Vagina (tissue), 2 donors: ENCODE data around the gene DSG2.

Experiments used
- CTCF ChIP-seq, 3 experiments: fragments of 450-650 bp in 2 of 3; fragments of 200-600 bp in 1 of 3; sonication (generic) in 1 of 3; IDR thresholded peaks; one replicate each; pipeline ENCODE4 v1.5.1; 2017 to 2019; ENCODE audit warnings: antibody characterized with exemption in 3 of 3, mild to moderate bottlenecking in 2 of 3, moderate library complexity in 2 of 3
- POLR2A ChIP-seq, 2 donors: fragments of 450-650 bp; IDR thresholded peaks; one replicate each; pipeline ENCODE4 v1.6.1; 2017; ENCODE audit warnings: antibody characterized with exemption in 2 of 2, mild to moderate bottlenecking in 2 of 2, moderate library complexity in 2 of 2

DNA sequence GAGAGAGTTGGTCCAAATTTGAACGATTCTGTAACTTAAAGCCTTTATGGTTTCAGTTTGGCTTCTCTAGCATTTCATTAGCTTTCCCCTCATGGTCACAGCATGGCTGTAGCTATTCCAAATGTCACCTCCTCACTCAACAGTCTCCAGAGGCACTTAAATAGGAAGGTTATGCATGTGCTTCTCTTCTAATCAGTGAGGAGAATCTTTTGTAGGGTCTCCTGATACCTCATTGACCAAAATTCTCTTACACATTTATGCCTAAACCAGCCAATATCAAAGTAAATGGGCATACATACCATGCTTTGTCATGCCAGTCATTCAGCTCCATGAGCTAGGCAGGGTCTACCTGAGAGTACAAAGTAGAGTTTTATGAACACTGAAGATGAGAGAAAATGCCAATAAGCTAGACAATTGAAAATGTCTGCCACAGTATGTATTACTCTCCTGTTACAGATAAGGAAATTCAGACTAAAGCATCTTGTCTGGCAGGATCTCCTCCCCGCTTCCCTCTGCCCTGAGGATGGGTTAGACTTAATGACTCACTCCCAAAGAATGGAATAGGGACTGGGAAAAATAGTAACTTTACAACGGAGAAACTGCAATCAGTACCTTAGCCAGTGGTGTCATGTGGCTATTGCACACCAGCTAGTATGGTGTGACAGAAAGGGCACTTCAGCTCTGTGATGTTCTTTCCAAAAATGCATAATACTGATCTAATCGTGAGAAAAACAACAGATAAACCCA is 15.4 kb downstream of the DSG2 start:
- no peak for TF ChIP-seq CTCF (IDR thresholded peaks at IDR 0.05)
- TF ChIP-seq POLR2A (IDR thresholded peaks at IDR 0.05) = no peak
